Measurements from ENCODE around the gene IER5L. TPM values are rescaled to one million over a fixed set of nuclear protein-coding genes. Genes with fewer than 3 reads are reported as not detected.
"Not testable (repeated sequence)": the region's sequence is repeated elsewhere in the genome, so short reads cannot be mapped to it uniquely, and the experiment has no call there.

Gene IER5L
- total RNA-seq, 2 experiments from 2014 or later, result 1.8 to 2.3 TPM

GRCh38 chr9:129201289-129201688 is 23.2 kb upstream of the IER5L start:
- Mint-ChIP-seq H3K9me3 (no peaks in the 10 kb centered on the region), H3K27me3 (peaks cover 2% of the 10 kb centered on the region), H3K4me1 (peaks cover 9% of the 10 kb centered on the region), H3K36me3 (ENCODE audit: low read depth) (no peaks in the 10 kb centered on the region), H3K27ac (no peak overlapping the region), H3K4me3 (no peak overlapping the region)
- ChIA-PET CTCF (interaction anchor here (0.8 kb wide), 1 partner anchor 12 kb away, joined by 3 read pairs; no protein-coding TSS in a partner anchor), POLR2A (no interaction called here)
- DNase-seq, result no peak

- Mint-ChIP-seq H3K4me3 (no peak overlapping the region), H3K36me3 (ENCODE audit: low read depth) (no peaks in the 10 kb centered on the region), H3K4me1 (peaks cover 9% of the 10 kb centered on the region), H3K9me3 (no peaks in the 10 kb centered on the region), H3K27me3 (peaks cover 2% of the 10 kb centered on the region), H3K27ac (no peak overlapping the region)
- ChIA-PET CTCF (interaction anchor here (0.8 kb wide), 1 partner anchor 13 kb away, joined by 3 read pairs; no protein-coding TSS in a partner anchor), POLR2A (no interaction called here)
- DNase-seq, result no peak
Measured at GRCh38 chr9:129200255-129200654, 22.2 kb upstream of the IER5L start.

- no peak for DNase-seq
- POLR2A ChIA-PET, result no interaction called here
- H3K4me3 Mint-ChIP-seq, result no peak overlapping the region
- H3K27me3 Mint-ChIP-seq, result peaks cover 6% of the 10 kb centered on the region
- peaks cover 9% of the 10 kb centered on the region for H3K4me1 Mint-ChIP-seq
- no peaks in the 10 kb centered on the region for H3K9me3 Mint-ChIP-seq
- CTCF ChIA-PET, result interaction anchor here (0.6 to 1.9 kb wide), 5 partner anchors 12 to 393 kb away, joined by 3 to 5 read pairs (median 3); partner anchors contain the start of gene IER5L
- H3K27ac Mint-ChIP-seq, result no peak overlapping the region
- no peaks in the 10 kb centered on the region for H3K36me3 Mint-ChIP-seq (ENCODE audit: low read depth)
Measured at GRCh38 chr9:129199044-129199435, 21.0 kb upstream of the IER5L start.

GRCh38 chr9:129198319-129199043 is 20.4 kb upstream of the IER5L start:
- peaks cover 6% of the 10 kb centered on the region for H3K27me3 Mint-ChIP-seq
- CTCF ChIA-PET, result interaction anchor here (1.2 to 1.9 kb wide), 4 partner anchors 12 to 24 kb away, joined by 3 to 5 read pairs (median 3); partner anchors contain the start of gene IER5L
- no peak for DNase-seq
- no peaks in the 10 kb centered on the region for H3K9me3 Mint-ChIP-seq
- no peak overlapping the region for H3K4me3 Mint-ChIP-seq
- no peaks in the 10 kb centered on the region for H3K36me3 Mint-ChIP-seq (ENCODE audit: low read depth)
- no peak overlapping the region for H3K27ac Mint-ChIP-seq
- POLR2A ChIA-PET, result interaction anchor here (0.6 kb wide), 1 partner anchor 20 kb away, joined by 3 read pairs; no protein-coding TSS in a partner anchor
- peaks cover 9% of the 10 kb centered on the region for H3K4me1 Mint-ChIP-seq

GRCh38 chr9:129197978-129198318 is 19.9 kb upstream of the IER5L start:
- Mint-ChIP-seq H3K27me3 (peaks cover 6% of the 10 kb centered on the region), H3K9me3 (no peaks in the 10 kb centered on the region), H3K36me3 (ENCODE audit: low read depth) (no peaks in the 10 kb centered on the region), H3K4me3 (no peak overlapping the region), H3K27ac (no peak overlapping the region), H3K4me1 (peaks cover 6% of the 10 kb centered on the region)
- CTCF ChIA-PET, result interaction anchor here (1.2 to 1.9 kb wide), 2 partner anchors 20 to 24 kb away, joined by 3 to 5 read pairs; partner anchors contain the start of gene IER5L
- DNase-seq, result no peak
- POLR2A ChIA-PET, result interaction anchor here (0.6 kb wide), 1 partner anchor 19 kb away, joined by 3 read pairs; no protein-coding TSS in a partner anchor

GRCh38 chr9:129197045-129197444 is 19.0 kb upstream of the IER5L start:
- H3K36me3 Mint-ChIP-seq (ENCODE audit: low read depth); CTCF ChIA-PET; H3K4me1 Mint-ChIP-seq; H3K27ac Mint-ChIP-seq; DNase-seq; H3K4me3 Mint-ChIP-seq; H3K9me3 Mint-ChIP-seq: not testable (repeated sequence)
- H3K27me3 Mint-ChIP-seq, result peaks cover 12% of the 10 kb centered on the region
- POLR2A ChIA-PET, result interaction anchor here (0.5 kb wide), 1 partner anchor 1108 kb away, joined by 4 read pairs; no protein-coding TSS in a partner anchor

GRCh38 chr9:129195606-129196005 is 17.5 kb upstream of the IER5L start:
- Mint-ChIP-seq H3K4me3 (no peak overlapping the region), H3K9me3 (peaks cover 6% of the 10 kb centered on the region), H3K27me3 (peaks cover 12% of the 10 kb centered on the region), H3K4me1 (peaks cover 2% of the 10 kb centered on the region), H3K36me3 (ENCODE audit: low read depth) (no peaks in the 10 kb centered on the region), H3K27ac (no peak overlapping the region)
- DNase-seq, result no peak
- CTCF ChIA-PET, result no interaction called here
- POLR2A ChIA-PET, result no interaction called here

- POLR2A ChIA-PET, result no interaction called here
- Mint-ChIP-seq H3K27ac (no peak overlapping the region), H3K4me3 (no peak overlapping the region), H3K27me3 (peaks cover 12% of the 10 kb centered on the region), H3K36me3 (ENCODE audit: low read depth) (no peaks in the 10 kb centered on the region), H3K9me3 (peaks cover 6% of the 10 kb centered on the region), H3K4me1 (peaks cover 2% of the 10 kb centered on the region)
- CTCF ChIA-PET, result no interaction called here
- no peak for DNase-seq
Measured at GRCh38 chr9:129194221-129194620, 16.2 kb upstream of the IER5L start.

- Mint-ChIP-seq H3K4me1 (peaks cover 2% of the 10 kb centered on the region), H3K36me3 (ENCODE audit: low read depth) (no peaks in the 10 kb centered on the region), H3K27ac (no peak overlapping the region), H3K4me3 (no peak overlapping the region), H3K27me3 (peaks cover 11% of the 10 kb centered on the region), H3K9me3 (peaks cover 6% of the 10 kb centered on the region)
- no peak for DNase-seq
- ChIA-PET CTCF (no interaction called here), POLR2A (interaction anchor here (1.0 kb wide), 1 partner anchor 19 kb away, joined by 16 read pairs; no protein-coding TSS in a partner anchor)
Measured at GRCh38 chr9:129193655-129194054, 15.6 kb upstream of the IER5L start.

- Mint-ChIP-seq H3K9me3 (peaks cover 7% of the 10 kb centered on the region), H3K4me3 (no peak overlapping the region), H3K27ac (no peak overlapping the region), H3K36me3 (ENCODE audit: low read depth) (no peaks in the 10 kb centered on the region), H3K27me3 (peaks cover 11% of the 10 kb centered on the region), H3K4me1 (no peaks in the 10 kb centered on the region)
- CTCF ChIA-PET, result interaction anchor here (0.6 to 1.1 kb wide), 4 partner anchors 17 to 51 kb away, joined by 3 to 4 read pairs (median 4); no protein-coding TSS in a partner anchor
- POLR2A ChIA-PET, result no interaction called here
- no peak for DNase-seq
Measured at GRCh38 chr9:129191234-129191633, 13.2 kb upstream of the IER5L start.

- peaks cover 11% of the 10 kb centered on the region for H3K27me3 Mint-ChIP-seq
- POLR2A ChIA-PET; DNase-seq; H3K27ac Mint-ChIP-seq; H3K4me1 Mint-ChIP-seq; H3K9me3 Mint-ChIP-seq; CTCF ChIA-PET; H3K36me3 Mint-ChIP-seq (ENCODE audit: low read depth); H3K4me3 Mint-ChIP-seq: not testable (repeated sequence)
Measured at GRCh38 chr9:129189971-129190370, 11.9 kb upstream of the IER5L start.

- H3K36me3 Mint-ChIP-seq (ENCODE audit: low read depth), result no peaks in the 10 kb centered on the region
- DNase-seq, result no peak
- POLR2A ChIA-PET, result interaction anchor here (0.7 to 1.4 kb wide), 2 partner anchors 9 to 185 kb away, joined by 3 to 8 read pairs; partner anchors contain the start of gene IER5L
- peaks cover 9% of the 10 kb centered on the region for H3K4me1 Mint-ChIP-seq
- CTCF ChIA-PET, result interaction anchor here (0.6 to 1.7 kb wide), 5 partner anchors 12 to 981 kb away, joined by 3 to 5 read pairs (median 3); no protein-coding TSS in a partner anchor
- H3K9me3 Mint-ChIP-seq, result peaks cover 1% of the 10 kb centered on the region
- no peaks in the 10 kb centered on the region for H3K27me3 Mint-ChIP-seq
- H3K27ac Mint-ChIP-seq, result no peak overlapping the region
- no peak overlapping the region for H3K4me3 Mint-ChIP-seq
Measured at GRCh38 chr9:129187042-129187441, 9.0 kb upstream of the IER5L start.

- Mint-ChIP-seq H3K36me3 (ENCODE audit: low read depth) (no peaks in the 10 kb centered on the region), H3K27ac (no peak overlapping the region), H3K9me3 (peaks cover 1% of the 10 kb centered on the region), H3K4me3 (no peak overlapping the region), H3K4me1 (peaks cover 9% of the 10 kb centered on the region), H3K27me3 (no peaks in the 10 kb centered on the region)
- POLR2A ChIA-PET, result no interaction called here
- CTCF ChIA-PET, result interaction anchor here (1.5 to 1.7 kb wide), 2 partner anchors 13 to 43 kb away, joined by 3 to 4 read pairs; no protein-coding TSS in a partner anchor
- DNase-seq, result peak; percentile 30
Measured at GRCh38 chr9:129185991-129186390, 7.9 kb upstream of the IER5L start.

Measured in activated CD4-positive, alpha-beta T cell treated with anti-CD3 and anti-CD28 coated beads, Interleukin-2, amount 10 ng/mL, durations not matched to agents 7 days and 5 days (primary cell).